Measurements from ENCODE around the gene NAA60. TPM values are rescaled to one million over a fixed set of nuclear protein-coding genes. Genes with fewer than 3 reads are reported as not detected.
"Not testable (repeated sequence)": the region's sequence is repeated elsewhere in the genome, so short reads cannot be mapped to it uniquely, and the experiment has no call there.

The NAA60 gene
- total and polyA plus RNA-seq, 2 experiments from 2014 or later = 47.2 to 82.4 TPM

- not testable (repeated sequence) for H3K4me2 ChIP-seq; H3K4me3 ChIP-seq; H3K9me2 ChIP-seq (replicated peaks; ENCODE audit: insufficient read depth); H3K4me1 ChIP-seq (ENCODE audit: insufficient read depth); H2AFZ ChIP-seq; H3K27ac ChIP-seq; H3K9me3 ChIP-seq (ENCODE audit: low read depth); H4K20me1 ChIP-seq (ENCODE audit: insufficient read depth, poor library complexity, severe bottlenecking); H3K79me2 ChIP-seq; H3K36me3 ChIP-seq (replicated peaks; ENCODE audit: insufficient read depth, low read depth); H3K27me3 ChIP-seq
- peak; percentile 39 for TF ChIP-seq CTCF (IDR thresholded peaks at IDR 0.05; ENCODE audit: poor library complexity)
- WGBS (ENCODE audit: low lambda C conversion rate, missing lambda C conversion rate) = 88% methylated on average over 12 of the region's 12 CpGs
- peak; percentile 57 for DNase-seq (ENCODE audit: low spot score)
Measured at GRCh38 chr16:3527216-3527829, 83.8 kb downstream of the NAA60 start.

DNA sequence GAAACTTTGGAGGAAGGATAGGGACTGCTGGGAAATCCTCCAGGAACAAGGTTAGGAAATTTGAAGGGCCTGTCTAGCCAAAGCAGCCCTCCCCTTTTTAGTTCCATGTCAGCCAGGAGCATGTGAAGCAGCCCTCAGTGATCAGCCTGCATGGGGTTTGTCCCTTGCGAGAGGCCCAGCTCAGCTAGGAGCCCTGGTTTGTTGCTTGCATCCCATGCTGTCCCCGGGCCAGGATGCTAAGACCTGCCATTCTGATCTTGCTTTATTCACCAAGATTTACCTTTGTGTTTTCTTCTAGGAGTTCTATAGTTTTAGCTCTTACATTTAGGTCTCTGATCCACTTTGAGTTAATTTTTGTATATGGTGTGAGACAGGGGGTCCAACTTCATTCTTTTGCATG, 84.9 kb downstream of the NAA60 start:
- TF ChIP-seq EZH2phosphoT487 (IDR thresholded peaks at IDR 0.05; ENCODE audit: low read depth, severe bottlenecking, unreplicated experiment) (no peak), CTCF (IDR thresholded peaks at IDR 0.05; ENCODE audit: poor library complexity) (no peak), EZH2 (IDR thresholded peaks at IDR 0.05; ENCODE audit: borderline replicate concordance) (no peak)
- H3K9me2 ChIP-seq (replicated peaks; ENCODE audit: insufficient read depth) = no peaks in the 10 kb centered on the region
- no peaks in the 10 kb centered on the region for H3K27me3 ChIP-seq
- H2AFZ ChIP-seq = no peak overlapping the region
- no peaks in the 10 kb centered on the region for H3K79me2 ChIP-seq
- H3K4me1 ChIP-seq (ENCODE audit: insufficient read depth) = no peaks in the 10 kb centered on the region
- no peak overlapping the region for H3K27ac ChIP-seq
- DNase-seq (ENCODE audit: low spot score) = no peak
- H3K4me3 ChIP-seq = no peak overlapping the region
- H3K4me2 ChIP-seq = no peak overlapping the region
- H3K9me3 ChIP-seq (ENCODE audit: low read depth) = no peaks in the 10 kb centered on the region
- no peaks in the 10 kb centered on the region for H4K20me1 ChIP-seq (ENCODE audit: insufficient read depth, poor library complexity, severe bottlenecking)
- no peaks in the 10 kb centered on the region for H3K36me3 ChIP-seq (replicated peaks; ENCODE audit: insufficient read depth, low read depth)
- 100% methylated on average over 2 of the region's 2 CpGs for WGBS (ENCODE audit: low lambda C conversion rate, missing lambda C conversion rate)

DNA sequence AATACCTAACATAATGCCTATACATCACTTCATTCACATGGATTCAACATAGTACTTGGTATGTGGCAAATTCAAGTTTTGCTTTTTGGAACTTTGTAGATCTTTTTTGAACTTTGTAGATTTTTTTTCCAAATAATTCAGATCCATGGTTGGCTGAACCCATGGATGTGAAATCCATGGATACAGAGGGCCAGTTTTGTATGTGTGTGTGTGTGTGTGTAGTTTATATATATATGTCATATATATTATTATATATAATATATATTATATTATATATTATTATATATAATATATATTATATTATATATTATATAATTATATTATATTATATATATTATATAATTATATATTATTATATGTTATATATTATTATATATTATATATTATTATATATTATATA, 85.7 kb downstream of the NAA60 start:
- Histone ChIP-seq H3K27me3 (no peaks in the 10 kb centered on the region), H3K4me1 (ENCODE audit: insufficient read depth) (no peaks in the 10 kb centered on the region), H2AFZ (no peak overlapping the region), H3K27ac (no peak overlapping the region), H3K4me3 (no peak overlapping the region), H4K20me1 (ENCODE audit: insufficient read depth, poor library complexity, severe bottlenecking) (no peaks in the 10 kb centered on the region), H3K9me2 (replicated peaks; ENCODE audit: insufficient read depth) (no peaks in the 10 kb centered on the region), H3K79me2 (no peaks in the 10 kb centered on the region), H3K36me3 (replicated peaks; ENCODE audit: insufficient read depth, low read depth) (no peaks in the 10 kb centered on the region), H3K9me3 (ENCODE audit: low read depth) (no peaks in the 10 kb centered on the region), H3K4me2 (no peak overlapping the region)
- TF ChIP-seq EZH2phosphoT487 (IDR thresholded peaks at IDR 0.05; ENCODE audit: low read depth, severe bottlenecking, unreplicated experiment) (no peak), CTCF (IDR thresholded peaks at IDR 0.05; ENCODE audit: poor library complexity) (no peak), EZH2 (IDR thresholded peaks at IDR 0.05; ENCODE audit: borderline replicate concordance) (no peak)
- no peak for DNase-seq (ENCODE audit: low spot score)

GRCh38 chr16:3530371-3530914, 87.0 kb downstream of the NAA60 start:
- no peaks in the 10 kb centered on the region for H3K4me1 ChIP-seq (ENCODE audit: insufficient read depth)
- H3K9me3 ChIP-seq (ENCODE audit: low read depth) = no peaks in the 10 kb centered on the region
- H3K79me2 ChIP-seq = no peaks in the 10 kb centered on the region
- H3K36me3 ChIP-seq (replicated peaks; ENCODE audit: insufficient read depth, low read depth) = no peaks in the 10 kb centered on the region
- no peak overlapping the region for H3K4me3 ChIP-seq
- no peak overlapping the region for H3K27ac ChIP-seq
- no peak overlapping the region for H2AFZ ChIP-seq
- H4K20me1 ChIP-seq (ENCODE audit: insufficient read depth, poor library complexity, severe bottlenecking) = no peaks in the 10 kb centered on the region
- H3K27me3 ChIP-seq = no peaks in the 10 kb centered on the region
- no peaks in the 10 kb centered on the region for H3K9me2 ChIP-seq (replicated peaks; ENCODE audit: insufficient read depth)
- no peak for DNase-seq (ENCODE audit: low spot score)
- 98% methylated on average over 12 of the region's 12 CpGs for WGBS (ENCODE audit: low lambda C conversion rate, missing lambda C conversion rate)
- no peak overlapping the region for H3K4me2 ChIP-seq
- TF ChIP-seq EZH2phosphoT487 (IDR thresholded peaks at IDR 0.05; ENCODE audit: low read depth, severe bottlenecking, unreplicated experiment) (no peak), CTCF (IDR thresholded peaks at IDR 0.05; ENCODE audit: poor library complexity) (no peak), EZH2 (IDR thresholded peaks at IDR 0.05; ENCODE audit: borderline replicate concordance) (no peak)

All from hepatocyte (in vitro differentiated cells).